Peyer's patch (tissue), 4 donors: ENCODE data around the gene RNF38.

Experiments
- CTCF ChIP-seq, 6 experiments: fragments of 450-650 bp in 4 of 6; fragments of 200-600 bp in 2 of 6; sonication (generic) in 1 of 6; IDR thresholded peaks; one replicate each; pipeline ENCODE4 v1.5.1; 2017 to 2019; ENCODE audit warnings: antibody characterized with exemption in 6 of 6, mild to moderate bottlenecking in 3 of 6, moderate library complexity in 1 of 6
- POLR2A ChIP-seq, 2 donors: fragments of 450-650 bp; IDR thresholded peaks; one replicate each; pipeline ENCODE4 v1.5.1; 2017; ENCODE audit warnings: antibody characterized with exemption in 2 of 2, mild to moderate bottlenecking in 2 of 2, moderate library complexity in 2 of 2

- TF ChIP-seq CTCF (IDR thresholded peaks at IDR 0.05): no peak
- no peak for TF ChIP-seq POLR2A (IDR thresholded peaks at IDR 0.05)
These were observed 110.1 kb downstream of the RNF38 start for GRCh38 chr9:36289836-36290435.
